ENCODE results near the gene MALSU1. TPM values are rescaled to one million over a fixed set of nuclear protein-coding genes. Genes with fewer than 3 reads are reported as not detected.

Gene MALSU1
- total and polyA plus RNA-seq, 4 donors = 26.8 to 51.7 (median 45.1) TPM

DNA sequence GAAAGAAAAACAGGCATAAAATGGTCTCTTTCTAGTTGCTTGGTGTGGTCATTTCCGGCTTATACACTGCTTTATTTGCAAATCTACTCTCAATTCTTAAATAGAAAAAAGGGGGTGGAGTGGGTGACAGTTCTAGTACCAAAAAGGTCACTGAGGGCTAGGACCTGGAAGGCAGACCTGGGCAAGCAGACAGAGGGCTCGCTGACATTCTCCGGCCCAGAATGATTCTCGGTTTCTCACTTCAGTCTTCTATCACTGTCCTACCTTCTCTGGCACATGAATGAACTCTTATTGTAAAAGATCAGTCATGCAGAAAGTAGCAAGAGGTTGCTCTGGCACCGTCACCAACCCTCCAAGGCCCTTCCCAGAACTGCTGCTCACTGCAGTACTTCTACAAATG lies 54.0 kb downstream of the MALSU1 start:
- no peaks in the 10 kb centered on the region for H3K9me3 ChIP-seq (ENCODE audit: control insufficient read depth in 4 of 4, insufficient read depth in 3 of 4, low read length in 3 of 4)
- H3K4me3 ChIP-seq = no peak overlapping the region
- H3K27ac ChIP-seq (ENCODE audit: low read depth in 1 of 2, low read length in 1 of 2) = no peak overlapping the region
- ATAC-seq (ENCODE audit: insufficient read depth, low FRiP score) (no peak), DNase-seq (no peak)
- no peak overlapping the region for H3K9ac ChIP-seq (ENCODE audit: insufficient read depth in 1 of 2, low read length in 2 of 2)
- TF ChIP-seq, protein P1, sequence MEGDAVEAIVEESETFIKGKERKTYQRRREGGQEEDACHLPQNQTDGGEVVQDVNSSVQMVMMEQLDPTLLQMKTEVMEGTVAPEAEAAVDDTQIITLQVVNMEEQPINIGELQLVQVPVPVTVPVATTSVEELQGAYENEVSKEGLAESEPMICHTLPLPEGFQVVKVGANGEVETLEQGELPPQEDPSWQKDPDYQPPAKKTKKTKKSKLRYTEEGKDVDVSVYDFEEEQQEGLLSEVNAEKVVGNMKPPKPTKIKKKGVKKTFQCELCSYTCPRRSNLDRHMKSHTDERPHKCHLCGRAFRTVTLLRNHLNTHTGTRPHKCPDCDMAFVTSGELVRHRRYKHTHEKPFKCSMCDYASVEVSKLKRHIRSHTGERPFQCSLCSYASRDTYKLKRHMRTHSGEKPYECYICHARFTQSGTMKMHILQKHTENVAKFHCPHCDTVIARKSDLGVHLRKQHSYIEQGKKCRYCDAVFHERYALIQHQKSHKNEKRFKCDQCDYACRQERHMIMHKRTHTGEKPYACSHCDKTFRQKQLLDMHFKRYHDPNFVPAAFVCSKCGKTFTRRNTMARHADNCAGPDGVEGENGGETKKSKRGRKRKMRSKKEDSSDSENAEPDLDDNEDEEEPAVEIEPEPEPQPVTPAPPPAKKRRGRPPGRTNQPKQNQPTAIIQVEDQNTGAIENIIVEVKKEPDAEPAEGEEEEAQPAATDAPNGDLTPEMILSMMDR (IDR thresholded peaks at IDR 0.05; ENCODE audit: control extremely low read depth, extremely low read depth) = no peak
- peaks cover 0 to 3% (median 0%) of the 10 kb centered on the region in 5 donors for H3K4me1 ChIP-seq (ENCODE audit: control insufficient read depth in 5 of 5, insufficient read depth in 5 of 5, low read length in 5 of 5)
- 87 to 92% methylated on average over 5 of the region's 5 CpGs for WGBS, 2 donors
- peaks cover 0 to 6% (median 3%) of the 10 kb centered on the region in 4 donors for H3K36me3 ChIP-seq (ENCODE audit: control insufficient read depth in 4 of 4, insufficient read depth in 4 of 4, low read length in 4 of 4)
- no peaks in the 10 kb centered on the region for H3K27me3 ChIP-seq (ENCODE audit: control insufficient read depth in 3 of 3, insufficient read depth in 3 of 3, low read length in 2 of 3)

DNA sequence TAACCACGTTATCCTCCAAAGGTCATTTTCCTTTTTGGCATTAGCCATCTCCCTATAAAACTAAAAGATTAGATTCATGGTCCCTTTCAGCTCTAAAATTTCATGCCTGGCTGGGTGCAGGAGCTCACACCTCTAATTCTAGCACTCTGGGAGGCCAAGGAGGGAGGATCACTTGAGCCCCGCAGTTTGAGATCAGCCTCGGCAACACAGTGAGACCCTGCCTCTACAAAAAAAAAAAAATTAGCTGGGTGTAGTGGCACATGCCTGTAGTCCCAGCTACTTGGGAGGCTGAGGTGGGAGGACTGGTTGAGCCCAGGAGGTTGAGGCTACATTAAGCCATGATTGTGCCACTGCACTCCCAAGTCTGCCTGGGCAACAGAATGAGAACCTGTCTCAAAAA lies 57.0 kb downstream of the MALSU1 start:
- Histone ChIP-seq H3K9ac (ENCODE audit: insufficient read depth in 1 of 2, low read length in 2 of 2) (no peak overlapping the region), H3K36me3 (ENCODE audit: control insufficient read depth in 4 of 4, insufficient read depth in 4 of 4, low read length in 4 of 4) (peaks cover 0 to 11% (median 2%) of the 10 kb centered on the region in 4 donors), H3K27me3 (ENCODE audit: control insufficient read depth in 3 of 3, insufficient read depth in 3 of 3, low read length in 2 of 3) (no peaks in the 10 kb centered on the region), H3K4me3 (no peak overlapping the region), H3K27ac (ENCODE audit: low read depth in 1 of 2, low read length in 1 of 2) (no peak overlapping the region), H3K4me1 (ENCODE audit: control insufficient read depth in 5 of 5, insufficient read depth in 5 of 5, low read length in 5 of 5) (peaks cover 0 to 3% (median 0%) of the 10 kb centered on the region in 5 donors), H3K9me3 (ENCODE audit: control insufficient read depth in 4 of 4, insufficient read depth in 3 of 4, low read length in 3 of 4) (peaks cover 0 to 2% (median 0%) of the 10 kb centered on the region in 4 donors)
- TF ChIP-seq, protein P1 (IDR thresholded peaks at IDR 0.05; ENCODE audit: control extremely low read depth, extremely low read depth) = no peak
- ATAC-seq (ENCODE audit: insufficient read depth, low FRiP score) (no peak), DNase-seq (no peak)
- 63 to 66% methylated on average over 3 of the region's 3 CpGs for WGBS, 2 donors

DNA sequence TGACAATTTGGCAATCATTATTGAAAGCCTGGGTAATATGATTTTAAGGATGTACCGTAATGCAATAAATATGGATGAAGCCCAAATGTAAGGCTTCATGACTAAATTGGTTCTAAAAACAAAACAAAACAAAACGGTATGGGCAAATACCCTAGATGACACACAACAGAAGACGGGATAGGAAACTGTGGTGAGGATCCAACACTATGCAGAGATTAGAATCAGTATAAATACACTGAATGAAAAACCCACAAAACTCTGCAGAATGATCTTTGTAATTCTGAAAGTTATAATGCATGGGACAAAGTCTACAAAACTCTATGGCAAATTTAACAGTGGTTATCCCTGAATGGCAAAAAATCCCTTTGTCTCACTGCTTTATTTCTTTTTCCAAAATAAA lies 57.6 kb downstream of the MALSU1 start:
- DNase-seq = no peak
- TF ChIP-seq, protein P1 (IDR thresholded peaks at IDR 0.05; ENCODE audit: control extremely low read depth, extremely low read depth) = no peak
- no peak overlapping the region for H3K27ac ChIP-seq (ENCODE audit: low read depth in 1 of 2, low read length in 1 of 2)
- no peaks in the 10 kb centered on the region for H3K27me3 ChIP-seq (ENCODE audit: control insufficient read depth in 3 of 3, insufficient read depth in 3 of 3, low read length in 2 of 3)
- WGBS, 2 donors = 51 to 56% methylated on average over 3 of the region's 3 CpGs
- peaks cover 0 to 2% (median 0%) of the 10 kb centered on the region in 4 donors for H3K9me3 ChIP-seq (ENCODE audit: control insufficient read depth in 4 of 4, insufficient read depth in 3 of 4, low read length in 3 of 4)
- no peak for ATAC-seq (ENCODE audit: insufficient read depth, low FRiP score)
- peaks cover 0 to 12% (median 1%) of the 10 kb centered on the region in 4 donors for H3K36me3 ChIP-seq (ENCODE audit: control insufficient read depth in 4 of 4, insufficient read depth in 4 of 4, low read length in 4 of 4)
- H3K9ac ChIP-seq (ENCODE audit: insufficient read depth in 1 of 2, low read length in 2 of 2) = no peak overlapping the region
- peaks cover 0 to 3% (median 0%) of the 10 kb centered on the region in 5 donors for H3K4me1 ChIP-seq (ENCODE audit: control insufficient read depth in 5 of 5, insufficient read depth in 5 of 5, low read length in 5 of 5)
- H3K4me3 ChIP-seq = no peak overlapping the region

Data from lung (tissue), 12 donors.